Trophoblast cell (in vitro differentiated cells and primary cell): ENCODE data around the gene NAT16. TPM values are rescaled to one million over a fixed set of nuclear protein-coding genes. Genes with fewer than 3 reads are reported as not detected.

Source experiments
- DNase-seq, 2 donors: peaks; one replicate each; pipeline ENCODE4 v3.0.0-alpha.2; 2016
- H2AFZ ChIP-seq: 2 replicates; pipeline ENCODE4 v1.6.1; 2013; ENCODE audit warnings: low read length, moderate library complexity, mild to moderate bottlenecking; ENCODE audit not compliant: insufficient read depth, poor library complexity
- H2AK5ac ChIP-seq: 2 replicates; pipeline ENCODE4 v1.6.1; 2013; ENCODE audit warnings: mild to moderate bottlenecking, low read length
- H2BK120ac ChIP-seq: 2 replicates; pipeline ENCODE4 v1.6.1; 2013; ENCODE audit warnings: low read length, mild to moderate bottlenecking, moderate library complexity; ENCODE audit not compliant: insufficient read depth, poor library complexity
- H2BK12ac ChIP-seq: 2 replicates; pipeline ENCODE4 v1.6.1; 2013; ENCODE audit warnings: mild to moderate bottlenecking, low read length, moderate library complexity
- H2BK5ac ChIP-seq: 2 replicates; pipeline ENCODE4 v1.6.1; 2013; ENCODE audit warnings: low read length, low read depth, moderate library complexity, mild to moderate bottlenecking; ENCODE audit not compliant: poor library complexity
- H3K14ac ChIP-seq: 2 replicates; pipeline ENCODE4 v1.6.1; 2013; ENCODE audit warnings: mild to moderate bottlenecking, low read length
- H3K18ac ChIP-seq: 2 replicates; pipeline ENCODE4 v1.6.1; 2013; ENCODE audit warnings: mild to moderate bottlenecking, low read length
- H3K23ac ChIP-seq: 2 replicates; pipeline ENCODE4 v1.6.1; 2013; ENCODE audit warnings: low read length
- H3K27ac ChIP-seq: 2 replicates; pipeline ENCODE4 v1.5.1; 2013; ENCODE audit warnings: low read depth, mild to moderate bottlenecking, inconsistent platforms, low read length, moderate library complexity
- H3K27me3 ChIP-seq: 2 replicates; pipeline ENCODE4 v1.6.1; 2013; ENCODE audit warnings: inconsistent platforms, mild to moderate bottlenecking, low read length, moderate library complexity; ENCODE audit not compliant: insufficient read depth
- H3K36me3 ChIP-seq, 2 experiments: 1 replicate in 1 of 2; 2 replicates in 1 of 2; pipeline ENCODE4 v1.6.1; 2013; ENCODE audit warnings: low read length in 2 of 2, mild to moderate bottlenecking in 2 of 2, moderate library complexity in 1 of 2; ENCODE audit not compliant: insufficient read depth in 2 of 2, control insufficient read depth in 1 of 2
- H3K4ac ChIP-seq: 2 replicates; pipeline ENCODE4 v1.6.1; 2013; ENCODE audit warnings: low read depth, mild to moderate bottlenecking, low read length, moderate library complexity
- H3K4me1 ChIP-seq, 2 experiments: 1 replicate in 1 of 2; 2 replicates in 1 of 2; pipeline ENCODE4 v1.6.1; 2013; ENCODE audit warnings: low read length in 2 of 2, mild to moderate bottlenecking in 2 of 2, moderate library complexity in 1 of 2; ENCODE audit not compliant: insufficient read depth in 2 of 2, control insufficient read depth in 1 of 2
- H3K4me2 ChIP-seq: 2 replicates; pipeline ENCODE4 v1.6.1; 2013; ENCODE audit warnings: inconsistent platforms, mild to moderate bottlenecking, low read length, moderate library complexity
- H3K4me3 ChIP-seq: 2 replicates; pipeline ENCODE4 v1.5.1; 2013; ENCODE audit warnings: mild to moderate bottlenecking, low read depth, low read length, inconsistent platforms
- H3K79me1 ChIP-seq: one replicate; pipeline ENCODE4 v1.6.1; 2013; ENCODE audit warnings: low read length
- H3K79me2 ChIP-seq: 2 replicates; pipeline ENCODE4 v1.6.1; 2013; ENCODE audit warnings: low read length, mild to moderate bottlenecking; ENCODE audit not compliant: control insufficient read depth, insufficient read depth, poor library complexity
- H3K9ac ChIP-seq: 2 replicates; pipeline ENCODE4 v1.6.1; 2013; ENCODE audit warnings: mild to moderate bottlenecking, low read length
- H3K9me3 ChIP-seq: 2 replicates; pipeline ENCODE4 v1.6.1; 2013; ENCODE audit warnings: low read depth, mild to moderate bottlenecking, control low read depth, inconsistent platforms, low read length; ENCODE audit not compliant: insufficient read depth
- H4K12ac ChIP-seq: 2 replicates; pipeline ENCODE4 v1.6.1; 2013; ENCODE audit warnings: low read depth, mild to moderate bottlenecking, low read length, moderate library complexity
- H4K8ac ChIP-seq: 2 replicates; pipeline ENCODE4 v1.6.1; 2013; ENCODE audit warnings: low read depth, mild to moderate bottlenecking, low read length, moderate library complexity
- H4K91ac ChIP-seq: one replicate; pipeline ENCODE4 v1.6.1; 2013; ENCODE audit warnings: low read depth, mild to moderate bottlenecking, low read length, moderate library complexity
- WGBS: extraction: QIAGEN DNeasy Blood & Tissue Kit; methylation state at CpG from one replicate; pipeline ENCODE4 v1.1.7; 2013; ENCODE audit warnings: missing lambda C conversion rate; ENCODE audit not compliant: insufficient read length, insufficient coverage; ENCODE audit errors: extremely low coverage; 5-methylcytosine and 5-hydroxymethylcytosine counted together
- polyA plus RNA-seq: library from polyadenylated mRNA; stranded (reverse); fragments of 200-250 nt; gene quantifications from 2 replicates; pipeline ENCODE4 v1.2.3, GENCODE V29; 2013

The NAT16 gene
- not detected in 2 replicates for polyA plus RNA-seq

DNA sequence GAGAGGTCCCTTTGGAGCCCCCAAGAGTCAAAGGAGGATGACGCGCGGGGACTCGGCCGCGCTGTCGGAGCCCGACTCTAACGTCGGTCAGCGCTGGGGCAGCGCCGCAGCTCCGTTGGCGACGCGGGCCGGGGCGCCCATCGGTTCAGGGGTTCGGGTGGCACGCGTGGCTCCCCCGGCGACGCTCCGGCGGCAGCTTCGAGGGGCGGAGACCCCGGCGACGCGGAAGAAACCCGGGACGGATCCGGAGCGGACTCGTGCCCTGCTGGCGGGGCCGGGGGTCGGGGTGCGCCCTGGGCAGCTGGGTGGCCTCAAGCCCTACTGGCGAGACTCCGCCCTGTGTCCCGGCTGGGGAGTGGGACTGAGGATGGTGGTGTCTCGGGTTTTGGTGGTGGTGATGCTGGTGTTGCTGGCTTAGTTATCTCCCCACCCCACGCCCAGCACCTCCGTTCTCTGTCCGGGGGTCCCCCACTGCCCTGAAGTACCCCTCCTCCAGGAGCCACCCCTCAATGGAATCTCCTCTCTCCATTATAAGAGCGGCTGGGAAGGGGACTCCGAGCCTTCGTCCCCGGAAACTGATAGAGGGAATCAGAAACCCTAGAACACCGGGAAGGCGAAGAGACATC, at the start of gene NAT16:
Gene NAT16, minus strand, starts transcription at position 164 of the 626 bp plus-strand sequence. CDS start 5,486 bp downstream, outside the sequence.
- Histone ChIP-seq H3K23ac (no peak within 1 kb of the TSS), H2BK5ac (no peak within 1 kb of the TSS), H2AK5ac (no peak within 1 kb of the TSS), H3K4me1 (no peaks in the 10 kb centered on the region), H3K4ac (no peak within 1 kb of the TSS), H3K79me1 (no peaks in the 10 kb centered on the region), H3K14ac (no peak within 1 kb of the TSS), H3K27me3 (peaks cover 33% of the 10 kb centered on the region), H2BK120ac (no peak within 1 kb of the TSS), H3K36me3 (no peaks in the 10 kb centered on the region), H2AFZ (no peak within 1 kb of the TSS), H3K9ac (no peak within 1 kb of the TSS), H3K18ac (no peak within 1 kb of the TSS), H3K9me3 (peaks cover 4% of the 10 kb centered on the region), H3K4me2 (peak within 1 kb of the TSS; percentile 43), H2BK12ac (no peak within 1 kb of the TSS), H3K79me2 (no peaks in the 10 kb centered on the region), H3K27ac (no peak within 1 kb of the TSS), H4K91ac (no peak within 1 kb of the TSS), H3K4me3 (no peak within 1 kb of the TSS), H4K8ac (no peak within 1 kb of the TSS), H4K12ac (no peak within 1 kb of the TSS)
- no CpG with 5 or more reads among the region's 56 CpGs for WGBS
- DNase-seq: no peak

DNA sequence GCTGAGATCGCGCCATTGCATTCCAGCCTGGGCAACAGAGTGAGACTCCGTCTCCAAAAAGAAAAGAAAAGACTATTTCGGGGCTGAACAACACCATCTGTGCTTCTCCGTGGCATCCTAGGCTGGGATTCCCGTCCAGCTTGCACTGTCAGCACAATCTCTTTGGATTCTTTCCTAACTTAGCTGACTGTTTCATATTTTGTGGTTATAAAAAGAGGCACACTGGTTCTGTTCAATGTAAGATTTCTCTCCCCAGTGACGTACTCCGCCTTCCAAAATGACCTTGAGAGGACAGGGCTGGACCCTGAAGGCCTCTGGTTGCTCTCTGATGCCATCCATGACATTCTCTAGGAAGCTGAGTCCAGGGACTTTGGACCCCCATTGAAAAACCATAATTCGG, 46.6 kb upstream of the NAT16 start:
- peaks cover 3 to 4% of the 10 kb centered on the region in 2 experiments for H3K4me1 ChIP-seq
- no peak for DNase-seq
- no peak overlapping the region for H4K91ac ChIP-seq
- H2AK5ac ChIP-seq: no peak overlapping the region
- no peak overlapping the region for H3K4ac ChIP-seq
- H3K18ac ChIP-seq: no peak overlapping the region
- peaks cover 1% of the 10 kb centered on the region for H3K9me3 ChIP-seq
- H3K36me3 ChIP-seq: peaks cover 25 to 34% of the 10 kb centered on the region in 2 experiments
- H3K79me1 ChIP-seq: no peaks in the 10 kb centered on the region
- no peak overlapping the region for H4K8ac ChIP-seq
- H2BK120ac ChIP-seq: no peak overlapping the region
- no peak overlapping the region for H2AFZ ChIP-seq
- H3K27me3 ChIP-seq: no peaks in the 10 kb centered on the region
- no peak overlapping the region for H3K14ac ChIP-seq
- no peak overlapping the region for H3K23ac ChIP-seq
- H4K12ac ChIP-seq: no peak overlapping the region
- H2BK12ac ChIP-seq: no peak overlapping the region
- H2BK5ac ChIP-seq: no peak overlapping the region
- no peaks in the 10 kb centered on the region for H3K79me2 ChIP-seq
- WGBS: no CpG with 5 or more reads among the region's 9 CpGs
- H3K9ac ChIP-seq: no peak overlapping the region
- no peak overlapping the region for H3K4me2 ChIP-seq
- no peak overlapping the region for H3K27ac ChIP-seq
- H3K4me3 ChIP-seq: no peak overlapping the region

DNA sequence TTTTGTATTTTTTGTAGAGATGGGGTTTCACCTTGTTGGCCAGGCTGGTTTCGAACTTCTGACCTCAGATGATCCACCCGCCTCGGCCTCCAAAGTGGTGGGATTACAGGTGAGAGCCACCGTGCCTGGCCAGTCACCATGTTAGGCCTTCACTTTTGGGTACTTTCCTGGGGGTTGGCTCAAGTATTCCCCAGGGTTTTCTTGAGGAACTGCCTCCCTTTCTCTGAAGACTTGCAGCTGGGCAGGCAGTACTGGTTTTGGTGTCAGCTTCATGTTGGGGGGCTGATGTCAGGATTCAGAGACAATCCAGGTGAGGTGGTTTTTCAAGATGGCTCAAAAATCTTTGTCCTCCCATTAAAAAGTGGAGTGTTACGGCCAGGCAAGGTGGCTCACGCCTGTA, 45.6 kb upstream of the NAT16 start:
- H4K12ac ChIP-seq: no peak overlapping the region
- no peak overlapping the region for H4K8ac ChIP-seq
- DNase-seq: no peak
- no peak overlapping the region for H3K4me2 ChIP-seq
- H3K27ac ChIP-seq: no peak overlapping the region
- H3K4ac ChIP-seq: no peak overlapping the region
- H3K79me2 ChIP-seq: no peaks in the 10 kb centered on the region
- H3K9ac ChIP-seq: no peak overlapping the region
- H2BK12ac ChIP-seq: no peak overlapping the region
- no peak overlapping the region for H3K23ac ChIP-seq
- H3K36me3 ChIP-seq: peaks cover 25 to 34% of the 10 kb centered on the region in 2 experiments
- H2AK5ac ChIP-seq: no peak overlapping the region
- no peak overlapping the region for H3K14ac ChIP-seq
- peaks cover 1% of the 10 kb centered on the region for H3K9me3 ChIP-seq
- H4K91ac ChIP-seq: no peak overlapping the region
- H2AFZ ChIP-seq: no peak overlapping the region
- H3K79me1 ChIP-seq: no peaks in the 10 kb centered on the region
- no peak overlapping the region for H2BK120ac ChIP-seq
- WGBS: no CpG with 5 or more reads among the region's 6 CpGs
- H3K4me3 ChIP-seq: no peak overlapping the region
- H3K27me3 ChIP-seq: no peaks in the 10 kb centered on the region
- no peak overlapping the region for H2BK5ac ChIP-seq
- no peaks in the 10 kb centered on the region for H3K4me1 ChIP-seq
- H3K18ac ChIP-seq: no peak overlapping the region

DNA sequence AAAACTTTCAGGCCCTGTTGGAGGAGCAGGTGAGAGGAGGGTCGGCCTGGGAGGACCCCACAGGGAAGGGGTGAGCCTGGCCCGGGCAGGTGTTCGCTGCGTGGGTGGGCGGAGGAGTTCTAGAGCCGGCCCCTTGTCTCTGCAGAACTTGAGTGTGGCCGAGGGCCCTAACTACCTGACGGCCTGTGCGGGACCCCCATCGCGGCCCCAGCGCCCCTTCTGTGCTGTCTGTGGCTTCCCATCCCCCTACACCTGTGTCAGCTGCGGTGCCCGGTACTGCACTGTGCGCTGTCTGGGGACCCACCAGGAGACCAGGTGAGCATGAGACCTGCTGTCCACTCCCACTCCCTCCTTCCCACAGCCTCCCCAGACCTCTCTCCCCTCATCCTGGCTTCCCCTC, 43.4 kb upstream of the NAT16 start:
- H3K9me3 ChIP-seq: peaks cover 1% of the 10 kb centered on the region
- H3K9ac ChIP-seq: no peak overlapping the region
- no peak overlapping the region for H3K14ac ChIP-seq
- H3K4ac ChIP-seq: no peak overlapping the region
- no peak overlapping the region for H4K91ac ChIP-seq
- no peak overlapping the region for H3K4me2 ChIP-seq
- no peak overlapping the region for H2BK120ac ChIP-seq
- peaks cover 22 to 31% of the 10 kb centered on the region in 2 experiments for H3K36me3 ChIP-seq
- H2BK12ac ChIP-seq: no peak overlapping the region
- H3K23ac ChIP-seq: no peak overlapping the region
- H3K79me1 ChIP-seq: no peaks in the 10 kb centered on the region
- WGBS: no CpG with 5 or more reads among the region's 15 CpGs
- peaks cover 1% of the 10 kb centered on the region for H3K79me2 ChIP-seq
- H2AK5ac ChIP-seq: no peak overlapping the region
- no peak overlapping the region for H2BK5ac ChIP-seq
- no peak overlapping the region for H4K8ac ChIP-seq
- peak overlapping the region; percentile 41 for H3K4me3 ChIP-seq
- no peak overlapping the region for H3K18ac ChIP-seq
- H4K12ac ChIP-seq: no peak overlapping the region
- H3K27ac ChIP-seq: no peak overlapping the region
- H3K4me1 ChIP-seq: peaks cover 2 to 5% of the 10 kb centered on the region in 2 experiments
- no peaks in the 10 kb centered on the region for H3K27me3 ChIP-seq
- DNase-seq: no peak
- H2AFZ ChIP-seq: no peak overlapping the region
